Hematopoietic multipotent progenitor cell (in vitro differentiated cells): Measurements from ENCODE around the gene TBC1D12. TPM values are rescaled to one million over a fixed set of nuclear protein-coding genes. Genes with fewer than 3 reads are reported as not detected.
"Not testable (repeated sequence)": the region's sequence is repeated elsewhere in the genome, so short reads cannot be mapped to it uniquely, and the experiment has no call there.

Experiments
- DNase-seq, 3 donors: peaks; one replicate each; pipeline ENCODE4 v3.0.0-alpha.2; 2011 to 2015; ENCODE audit warnings: low read depth in 2 of 3, low spot score in 2 of 3
- total RNA-seq: library from RNA; depleted of rRNA; stranded (reverse); fragments of >200 nt; gene quantifications from one replicate; pipeline ENCODE4 v1.2.3, GENCODE V29; 2012

Gene TBC1D12
- total RNA-seq, 1 donor: 2.2 TPM

DNA sequence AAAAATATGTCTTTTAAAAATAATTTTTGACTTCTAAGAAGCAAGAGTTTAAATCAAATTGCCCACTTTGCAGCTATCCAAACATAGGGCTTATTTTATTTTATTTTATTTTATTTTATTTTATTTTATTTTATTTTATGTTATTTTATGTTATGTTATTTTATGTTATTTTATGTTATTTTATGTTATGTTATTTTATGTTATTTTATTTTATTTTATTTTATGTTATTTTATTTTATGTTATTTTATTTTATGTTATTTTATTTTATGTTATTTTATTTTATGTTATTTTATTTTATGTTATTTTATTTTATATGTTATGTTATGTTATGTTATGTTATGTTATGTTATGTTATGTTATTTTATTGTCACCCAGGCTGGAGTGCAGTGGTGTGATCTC is 129.2 kb downstream of the TBC1D12 start:
- not testable (repeated sequence) for DNase-seq

DNA sequence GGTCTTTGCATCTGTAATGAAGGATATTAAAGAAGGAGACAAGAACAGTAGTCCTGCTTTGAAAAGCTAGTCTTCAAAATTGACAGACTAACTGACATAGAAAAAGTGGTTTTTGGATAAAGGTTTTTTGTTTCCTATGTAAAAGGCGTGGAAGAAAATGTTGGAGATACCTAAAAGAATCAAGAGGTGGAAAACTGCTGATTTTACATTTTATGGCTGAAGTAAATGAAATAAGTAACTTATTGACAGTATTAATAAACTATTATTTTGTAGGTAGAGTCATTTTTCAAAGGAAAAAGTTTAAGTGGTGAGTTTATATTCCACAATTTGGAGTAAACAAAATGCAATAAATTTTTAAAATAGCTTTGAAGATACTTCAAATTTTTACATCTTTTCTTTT is 130.7 kb downstream of the TBC1D12 start:
- no peak for DNase-seq

DNA sequence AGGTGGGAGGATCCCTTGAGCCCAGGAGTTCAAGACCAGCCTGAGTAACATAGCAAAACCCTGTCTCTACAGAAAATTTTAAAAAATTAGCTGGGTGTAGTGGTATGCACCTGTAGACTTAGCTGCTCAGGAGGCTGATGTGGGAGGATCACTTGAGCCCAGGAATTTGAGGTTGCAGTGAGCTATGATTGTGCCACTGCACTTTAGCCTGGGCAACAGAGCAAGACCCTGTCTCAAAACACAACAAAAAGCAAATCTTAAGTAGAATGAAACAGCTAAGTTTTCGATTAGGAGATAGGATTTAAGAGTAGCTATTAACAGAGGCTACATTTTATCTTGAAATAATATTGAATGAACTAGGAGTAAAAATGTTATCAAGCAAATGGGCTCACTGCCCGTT is 139.9 kb downstream of the TBC1D12 start:
- DNase-seq: not testable (repeated sequence)

DNA sequence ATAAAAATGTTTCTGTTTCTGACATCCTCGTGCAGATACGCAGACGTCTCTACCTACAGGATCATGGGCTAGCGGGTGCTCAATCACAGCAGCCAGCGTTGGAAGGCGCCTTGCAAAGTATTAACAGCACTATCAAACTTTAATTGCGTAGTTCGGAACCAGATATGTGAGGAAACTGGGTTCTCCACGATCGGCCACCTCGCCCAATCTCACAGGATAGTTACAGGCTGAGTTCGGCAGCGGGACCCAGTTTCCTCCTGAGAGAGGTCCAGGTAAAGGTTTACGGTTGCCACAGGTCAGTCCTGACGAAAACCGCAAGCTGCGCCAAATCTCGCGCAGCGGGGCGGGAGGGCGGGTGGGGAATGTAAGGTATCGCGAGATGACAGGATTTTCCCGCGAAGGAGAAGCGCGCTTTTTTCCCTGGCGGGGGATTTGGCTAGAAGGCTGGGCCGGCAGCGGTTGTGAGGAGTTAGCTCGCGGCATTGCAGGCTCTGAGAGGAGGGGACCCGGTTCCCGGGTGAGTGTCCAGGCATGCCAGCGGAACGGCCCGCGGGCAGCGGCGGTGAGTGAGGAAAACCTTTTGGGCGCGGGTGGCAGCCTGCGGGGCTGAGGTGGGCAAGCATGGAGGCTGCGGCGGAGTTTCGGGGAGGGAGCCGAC is 143.2 kb downstream of the TBC1D12 start, which contains the start of gene HELLS:
TSS of gene HELLS (plus strand) at position 398 of the 658 bp plus-strand sequence. CDS start at position 532, 134 bp downstream.
- DNase-seq: peak; percentile 47 to 88 (median 82)

DNA sequence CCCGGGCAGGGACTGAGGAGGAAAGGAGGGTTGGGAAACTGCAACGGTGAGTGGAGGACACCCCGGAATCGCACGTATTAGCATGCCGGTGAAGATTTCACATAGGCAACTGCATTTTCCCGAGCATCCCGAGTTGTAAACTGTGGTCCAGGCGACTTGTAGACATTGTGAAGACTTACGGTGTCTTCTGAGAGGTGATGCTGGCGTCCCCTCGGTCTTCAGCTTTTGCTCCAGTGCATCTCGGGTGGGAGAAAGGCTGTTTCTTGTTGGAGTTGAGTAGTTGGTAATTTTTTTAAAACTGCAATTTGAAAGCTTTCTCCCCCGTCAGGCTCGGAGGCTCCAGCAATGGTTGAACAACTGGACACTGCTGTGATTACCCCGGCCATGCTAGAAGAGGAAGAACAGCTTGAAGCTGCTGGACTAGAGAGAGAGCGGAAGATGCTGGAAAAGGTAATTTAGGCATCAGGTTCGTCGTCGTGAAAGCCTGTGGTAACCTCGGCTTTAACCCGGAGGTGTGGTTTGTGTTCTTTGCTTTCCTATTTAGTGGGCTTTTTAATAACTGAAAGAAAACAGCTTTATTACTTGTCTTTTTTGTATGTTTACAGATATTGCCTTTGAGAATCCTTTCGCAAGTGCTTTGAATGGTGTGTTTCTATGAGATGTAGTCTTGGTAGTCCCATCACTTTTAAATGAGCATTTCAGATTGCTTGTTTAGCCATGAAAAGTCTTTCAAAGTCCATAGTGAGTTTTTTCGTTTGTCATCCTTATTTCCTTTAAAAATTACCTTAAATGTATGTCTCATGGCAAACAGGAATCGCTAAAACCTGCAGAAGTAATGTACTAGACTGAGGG is 143.9 kb downstream of the TBC1D12 start:
- peak in 2 of 3 donors; percentile 6 to 20 for DNase-seq

DNA sequence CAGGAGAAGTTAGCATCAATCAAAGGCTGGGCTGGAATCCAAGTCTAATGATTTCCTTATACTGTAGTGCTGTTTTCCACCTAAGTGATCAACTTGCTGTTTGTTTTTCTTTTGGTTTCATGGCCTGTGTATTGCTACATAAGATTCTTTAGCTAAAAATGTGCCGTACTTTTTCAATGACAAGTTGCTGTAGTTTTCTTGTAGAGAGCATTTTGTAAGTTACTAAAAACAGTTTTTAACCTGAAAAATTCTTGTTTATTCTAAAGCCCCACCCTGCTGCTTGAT is 144.5 kb downstream of the TBC1D12 start:
- no peak for DNase-seq

DNA sequence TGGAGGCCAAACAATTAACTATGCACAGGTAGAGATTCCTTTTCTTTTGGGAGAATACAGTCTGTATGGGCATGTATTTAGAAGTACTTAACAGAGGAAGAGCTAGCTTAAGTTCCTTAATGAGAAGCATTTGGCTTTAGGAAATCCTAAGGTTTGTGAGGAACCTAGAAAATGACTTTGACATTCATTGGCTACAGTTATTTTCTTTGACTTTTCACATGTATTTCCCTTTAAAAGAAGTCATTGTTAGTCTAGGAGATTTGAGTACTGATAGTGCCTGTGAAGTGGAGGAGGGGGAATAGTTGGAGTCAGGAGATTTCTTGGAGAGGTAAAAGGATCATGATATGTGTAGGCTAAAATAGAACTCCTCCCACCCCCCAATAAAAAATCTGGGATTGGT is 146.9 kb downstream of the TBC1D12 start:
- DNase-seq: no peak

DNA sequence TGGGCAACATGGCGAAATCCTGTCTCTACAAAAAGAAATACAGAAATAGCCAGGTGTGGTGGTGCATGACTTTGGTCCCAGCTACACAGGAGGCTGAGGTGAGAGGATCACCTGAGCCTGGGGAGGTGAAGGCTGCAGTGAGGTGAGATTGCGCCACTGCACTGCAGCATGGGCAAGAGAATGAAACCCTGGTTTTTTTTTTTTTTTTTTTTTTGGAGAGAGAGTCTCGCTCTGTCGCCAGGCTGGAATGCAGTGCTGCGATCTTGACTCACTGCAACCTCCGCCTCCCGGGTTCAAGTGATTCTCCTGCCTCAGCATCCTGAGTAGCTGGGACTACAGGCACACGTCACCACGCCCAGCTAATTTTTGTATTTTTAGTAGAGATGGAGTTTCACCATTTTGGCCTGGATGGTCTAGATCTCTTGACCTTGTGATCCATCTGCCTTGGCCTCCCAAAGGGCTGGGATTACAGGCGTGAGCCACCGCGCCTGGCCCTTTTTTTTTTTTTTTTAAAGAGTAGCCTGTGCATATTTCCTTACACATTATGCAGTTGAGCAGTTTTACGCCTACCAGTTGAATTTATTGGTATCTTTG is 165.5 kb downstream of the TBC1D12 start:
- DNase-seq: not testable (repeated sequence)

DNA sequence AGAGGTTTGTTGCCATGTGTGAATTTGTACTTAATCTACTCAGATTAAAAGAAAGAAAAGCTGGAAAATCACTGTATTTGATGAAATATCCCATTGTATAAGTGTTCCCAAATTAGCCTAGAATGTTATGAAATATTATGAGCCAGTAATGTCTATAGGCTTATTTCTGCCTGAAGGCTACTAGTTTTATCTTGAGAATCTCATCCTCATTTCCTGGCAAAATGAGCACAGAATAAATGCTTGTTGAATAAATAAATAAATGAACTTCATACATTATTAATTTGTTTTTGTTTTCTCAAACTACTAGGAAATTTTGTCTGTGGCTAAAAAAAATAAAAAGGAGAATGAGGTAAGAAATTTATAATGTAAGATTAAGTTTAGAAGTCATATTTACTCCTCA is 168.7 kb downstream of the TBC1D12 start:
- no peak for DNase-seq

DNA sequence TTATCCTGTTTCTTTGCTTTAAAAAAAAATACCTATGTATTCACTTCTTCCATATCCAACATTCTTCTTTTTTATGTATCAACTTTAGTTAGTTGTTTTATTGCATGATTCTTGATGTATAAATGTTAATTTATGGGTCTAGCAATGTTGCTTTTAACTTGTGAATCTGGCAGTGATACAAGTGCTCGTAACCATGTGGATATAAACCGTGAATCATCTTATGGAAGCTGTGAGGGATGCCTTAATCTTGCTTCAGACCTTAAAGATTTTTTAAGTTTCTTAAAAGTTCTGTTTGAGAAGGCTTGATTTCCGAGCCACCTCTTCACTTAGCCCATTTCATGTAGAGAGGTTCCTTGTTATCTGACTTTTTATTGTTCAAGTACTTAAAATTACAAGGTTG is 169.2 kb downstream of the TBC1D12 start:
- no peak for DNase-seq

DNA sequence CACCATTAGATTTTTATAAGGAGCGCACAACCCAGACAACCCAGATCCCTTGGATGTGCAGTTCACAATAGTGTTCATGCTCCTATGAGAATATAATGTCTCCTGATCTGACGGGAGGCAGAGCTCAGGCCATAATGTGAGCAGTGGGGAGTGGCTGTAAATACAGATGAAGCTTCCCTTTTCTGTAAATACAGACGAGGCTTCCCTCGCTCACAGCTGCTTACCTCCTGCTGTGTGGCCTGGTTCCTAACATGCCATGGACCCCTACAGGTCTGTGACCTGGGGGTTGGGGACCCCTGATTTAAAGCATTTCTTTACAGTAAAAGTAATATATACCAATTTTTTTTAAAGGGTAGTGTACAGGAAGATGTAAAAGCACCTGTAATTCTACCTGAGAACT is 176.4 kb downstream of the TBC1D12 start:
- DNase-seq: no peak

DNA sequence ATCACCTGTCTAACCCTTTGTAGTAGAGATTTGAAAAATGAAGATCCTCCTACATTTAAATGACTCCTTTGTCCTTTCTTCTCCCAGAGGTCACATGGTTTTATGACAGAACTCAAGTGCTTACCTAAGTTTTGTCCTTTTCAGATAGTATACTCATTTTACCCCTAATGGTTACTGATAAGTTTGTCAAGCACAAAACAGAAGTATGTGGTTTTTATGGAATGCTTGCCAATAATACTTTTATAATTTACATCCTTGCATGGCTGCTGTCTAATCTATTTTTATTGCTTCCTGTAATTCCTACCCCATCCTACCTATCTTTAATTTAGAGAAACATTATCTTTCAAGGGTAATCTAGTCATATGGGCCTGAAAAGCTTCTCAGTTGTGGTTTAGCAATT is 180.8 kb downstream of the TBC1D12 start:
- no peak for DNase-seq

Other genes starting within 250 kb of the TBC1D12 start
- 7.5 TPM for gene NOC3L, start 39.6 kb upstream of the TBC1D12 start, total RNA-seq
- gene HELLS, start 143.2 kb downstream of the TBC1D12 start, total RNA-seq: 29.6 TPM